NCI-H2029 (cell line): Measurements from ENCODE around the gene TBL3.
A peak's percentile ranks its signal among the peaks of the same experiment; 100 is the strongest.

ENCODE experiments used
- DNase-seq: peaks from one replicate; lab custom pipeline; 2025; lab: John Stamatoyannopoulos, UW

The TBL3 gene

GRCh38 chr16:1964506-1965395 lies 7.1 kb upstream of the TBL3 start, which contains the start of gene RPS2:
Gene RPS2, minus strand, starts transcription at chr16:1964826. Its CDS starts 201 bp downstream, at chr16:1964625.
- DNase-seq, result peak; percentile 97

DNA sequence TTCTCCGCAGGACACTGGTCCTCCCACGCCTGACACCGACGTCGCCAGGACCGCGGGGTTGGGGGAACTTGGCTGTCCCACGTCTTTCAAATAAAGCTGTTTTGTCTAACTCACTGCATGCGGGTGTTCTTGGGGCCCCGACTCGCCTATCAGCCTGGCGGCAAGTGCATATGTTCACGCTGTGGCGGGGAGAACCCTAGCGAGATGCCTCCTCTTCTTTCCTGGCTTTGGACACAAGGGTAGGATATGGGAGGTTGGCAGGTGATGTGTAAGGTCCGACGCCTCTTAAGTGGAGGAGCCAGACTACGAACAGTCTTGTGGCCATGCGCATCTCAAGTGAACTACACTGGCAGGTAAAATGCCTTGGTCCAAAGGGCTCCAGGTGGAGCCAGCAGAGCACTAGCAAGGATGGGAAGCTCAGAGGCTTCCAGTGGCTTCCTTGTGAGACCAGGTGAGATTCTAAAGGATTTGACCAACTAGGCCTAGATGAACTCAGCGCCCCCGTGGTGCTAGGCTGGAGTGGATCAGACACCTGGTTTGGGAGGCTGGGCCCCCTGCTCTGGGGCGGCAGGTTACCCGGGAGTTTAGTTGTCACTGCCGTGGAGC lies 6.4 kb upstream of the TBL3 start:
- DNase-seq, result no peak

- DNase-seq, result no peak
These were observed 5.4 kb upstream of the TBL3 start, which contains the start of gene RNF151 for GRCh38 chr16:1966460-1966859. Gene RNF151, plus strand, starts transcription at chr16:1966856. Its CDS starts 26 bp downstream, at chr16:1966882.

GRCh38 chr16:1968146-1968953 lies 3.5 kb upstream of the TBL3 start:
- no peak for DNase-seq

- DNase-seq, result no peak
These were observed 631 bp downstream of the TBL3 start for GRCh38 chr16:1972490-1972877.

DNA sequence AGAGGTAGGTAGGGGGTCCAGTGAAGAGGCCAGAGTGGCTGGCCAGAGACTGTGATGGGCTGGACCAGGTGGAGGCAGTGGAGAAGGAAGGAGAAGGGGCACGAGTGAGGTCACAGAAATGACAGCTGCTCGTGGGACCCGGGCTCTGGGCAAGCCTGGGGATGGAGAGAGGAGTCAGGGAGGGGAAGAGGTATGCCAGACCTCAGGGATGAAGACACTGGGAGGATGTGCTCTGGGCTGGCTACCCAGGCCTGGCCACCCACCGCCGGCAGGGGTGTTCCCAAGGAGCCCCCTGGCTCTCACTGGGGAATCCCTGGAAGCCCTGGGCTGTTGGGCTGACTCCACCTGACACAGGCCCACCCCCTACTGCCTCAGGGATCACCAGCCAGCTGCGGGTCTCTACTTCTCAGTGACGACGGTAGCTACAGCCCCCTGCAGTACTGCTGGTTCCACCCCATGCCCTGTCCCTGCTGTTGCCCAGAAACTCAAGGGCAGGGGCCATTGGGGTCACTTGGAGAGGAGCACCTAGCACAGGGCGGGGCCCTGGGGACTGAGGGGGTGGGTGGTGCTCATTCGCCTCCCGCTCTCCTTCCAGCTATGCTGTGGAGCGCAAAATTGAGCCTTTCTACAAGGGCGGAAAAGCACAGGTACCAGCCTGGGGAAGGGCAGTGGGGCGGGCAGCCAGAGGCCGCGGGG lies 1.8 kb downstream of the TBL3 start:
- DNase-seq, result no peak

DNA sequence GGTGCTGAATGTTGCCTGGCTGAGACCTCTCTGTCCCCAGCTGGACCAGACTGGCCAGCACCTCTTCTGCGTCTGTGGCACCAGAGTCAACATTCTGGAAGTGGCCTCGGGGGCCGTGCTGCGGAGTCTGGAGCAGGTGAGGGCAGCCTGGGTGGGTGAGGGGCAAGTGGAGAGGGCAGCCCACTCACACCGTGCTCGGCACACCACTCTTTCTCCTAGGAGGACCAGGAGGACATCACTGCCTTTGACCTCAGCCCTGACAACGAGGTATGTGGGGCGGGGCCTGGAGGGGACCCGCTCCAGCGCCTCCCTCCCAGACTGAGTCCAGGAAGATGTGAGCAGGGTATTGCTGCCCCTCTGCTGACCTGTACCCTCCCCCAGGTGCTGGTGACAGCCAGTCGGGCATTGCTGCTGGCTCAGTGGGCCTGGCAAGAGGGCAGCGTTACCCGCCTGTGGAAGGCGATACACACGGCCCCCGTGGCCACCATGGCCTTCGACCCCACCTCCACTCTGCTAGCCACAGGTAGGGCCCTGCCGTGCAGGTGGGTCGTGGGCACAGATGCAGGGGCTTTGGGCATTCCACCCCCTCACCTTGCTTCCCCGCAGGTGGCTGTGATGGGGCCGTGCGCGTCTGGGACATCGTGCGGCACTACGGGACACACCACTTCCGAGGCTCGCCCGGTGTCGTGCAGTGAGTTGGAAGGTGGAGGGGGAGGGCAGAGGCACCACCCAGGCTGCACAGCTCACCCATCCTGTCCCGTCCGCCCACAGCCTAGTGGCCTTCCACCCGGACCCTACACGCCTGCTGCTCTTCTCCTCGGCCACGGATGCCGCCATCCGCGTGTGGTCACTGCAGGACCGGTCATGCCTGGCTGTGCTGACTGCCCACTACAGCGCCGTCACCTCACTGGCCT lies 2.6 kb downstream of the TBL3 start:
- DNase-seq, result no peak

DNA sequence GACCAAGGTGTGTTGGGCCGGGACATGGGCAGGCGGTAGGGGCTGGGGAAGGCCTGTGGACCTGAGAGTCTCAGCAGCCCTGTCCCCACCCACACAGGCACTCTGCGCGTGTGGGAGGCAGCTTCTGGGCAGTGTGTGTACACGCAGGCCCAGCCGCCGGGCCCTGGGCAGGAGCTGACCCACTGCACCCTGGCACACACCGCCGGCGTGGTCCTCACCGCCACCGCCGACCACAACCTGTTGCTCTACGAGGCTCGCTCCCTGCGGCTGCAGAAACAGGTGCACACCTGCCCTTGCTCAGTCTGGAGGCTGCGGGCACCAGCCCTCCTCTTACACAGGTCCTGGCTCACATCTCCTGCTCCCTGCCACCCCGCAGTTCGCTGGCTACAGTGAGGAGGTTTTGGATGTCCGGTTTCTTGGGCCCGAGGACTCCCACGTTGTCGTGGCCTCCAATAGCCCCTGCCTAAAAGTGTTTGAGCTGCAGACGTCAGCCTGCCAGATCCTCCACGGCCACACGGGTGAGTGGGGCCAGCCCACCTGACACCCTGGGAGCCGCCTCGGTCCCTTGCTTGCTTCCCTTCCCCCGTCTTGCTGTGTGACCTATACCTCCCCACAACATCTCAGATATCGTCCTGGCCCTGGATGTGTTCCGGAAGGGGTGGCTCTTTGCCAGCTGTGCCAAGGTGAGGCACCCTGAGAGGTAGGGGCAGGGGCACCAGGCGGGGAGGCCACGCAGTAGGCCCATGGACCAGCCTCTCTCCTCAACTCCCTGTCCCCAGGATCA lies 3.8 kb downstream of the TBL3 start:
- DNase-seq, result no peak

- DNase-seq, result no peak
These were observed 4.3 kb downstream of the TBL3 start for GRCh38 chr16:1976216-1976520.

DNA sequence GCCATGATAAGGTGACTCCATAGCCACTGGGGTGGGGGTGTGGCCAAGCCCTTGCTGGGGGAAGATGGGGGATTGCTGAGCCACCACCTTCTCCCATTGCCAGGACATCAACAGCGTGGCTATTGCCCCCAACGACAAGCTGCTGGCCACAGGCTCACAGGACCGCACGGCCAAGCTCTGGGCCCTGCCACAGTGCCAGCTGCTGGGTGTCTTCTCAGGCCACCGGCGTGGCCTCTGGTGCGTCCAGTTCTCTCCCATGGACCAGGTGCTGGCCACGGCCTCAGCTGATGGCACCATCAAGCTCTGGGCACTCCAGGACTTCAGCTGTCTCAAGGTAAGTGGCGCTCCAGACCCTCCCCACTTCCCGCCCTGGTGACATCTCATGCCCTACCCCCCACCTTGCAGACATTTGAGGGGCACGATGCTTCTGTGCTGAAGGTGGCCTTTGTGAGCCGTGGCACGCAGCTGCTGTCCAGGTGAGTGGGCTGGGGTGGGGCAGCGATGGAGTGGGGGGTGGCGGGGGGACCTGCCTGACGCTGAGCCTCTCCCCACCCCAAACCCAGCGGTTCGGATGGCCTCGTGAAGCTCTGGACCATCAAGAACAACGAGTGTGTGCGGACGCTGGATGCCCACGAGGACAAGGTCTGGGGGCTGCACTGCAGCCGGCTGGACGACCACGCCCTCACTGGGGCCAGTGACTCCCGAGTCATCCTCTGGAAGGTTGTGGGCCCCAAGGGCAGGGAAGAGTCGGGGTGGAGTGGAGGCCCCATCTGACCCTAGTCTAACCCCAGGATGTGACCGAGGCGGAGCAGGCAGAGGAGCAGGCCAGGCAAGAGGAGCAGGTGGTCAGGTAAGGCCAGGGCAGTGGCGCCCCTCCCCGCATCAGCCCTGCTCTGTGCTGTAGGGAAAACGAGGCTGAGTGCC lies 5.4 kb downstream of the TBL3 start:
- DNase-seq, result no peak

DNA sequence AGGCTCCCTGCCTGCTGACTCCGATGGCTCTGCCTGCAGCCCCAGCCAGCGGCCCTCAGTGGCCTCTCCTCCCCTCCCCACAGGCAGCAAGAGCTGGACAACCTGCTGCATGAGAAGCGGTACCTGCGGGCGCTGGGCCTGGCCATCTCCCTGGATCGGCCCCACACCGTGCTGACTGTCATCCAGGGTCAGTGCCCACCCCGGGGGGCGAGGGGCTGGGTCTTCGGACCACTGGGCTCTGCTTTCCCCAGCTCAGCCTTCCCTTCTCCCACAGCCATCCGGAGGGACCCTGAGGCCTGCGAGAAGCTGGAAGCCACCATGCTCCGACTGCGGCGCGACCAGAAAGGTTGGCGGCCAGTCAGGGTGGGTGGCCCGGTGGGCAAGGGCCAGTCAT lies 6.0 kb downstream of the TBL3 start:
- DNase-seq, result no peak

- no peak for DNase-seq
These were observed 6.7 kb downstream of the TBL3 start for GRCh38 chr16:1978476-1979120.

DNA sequence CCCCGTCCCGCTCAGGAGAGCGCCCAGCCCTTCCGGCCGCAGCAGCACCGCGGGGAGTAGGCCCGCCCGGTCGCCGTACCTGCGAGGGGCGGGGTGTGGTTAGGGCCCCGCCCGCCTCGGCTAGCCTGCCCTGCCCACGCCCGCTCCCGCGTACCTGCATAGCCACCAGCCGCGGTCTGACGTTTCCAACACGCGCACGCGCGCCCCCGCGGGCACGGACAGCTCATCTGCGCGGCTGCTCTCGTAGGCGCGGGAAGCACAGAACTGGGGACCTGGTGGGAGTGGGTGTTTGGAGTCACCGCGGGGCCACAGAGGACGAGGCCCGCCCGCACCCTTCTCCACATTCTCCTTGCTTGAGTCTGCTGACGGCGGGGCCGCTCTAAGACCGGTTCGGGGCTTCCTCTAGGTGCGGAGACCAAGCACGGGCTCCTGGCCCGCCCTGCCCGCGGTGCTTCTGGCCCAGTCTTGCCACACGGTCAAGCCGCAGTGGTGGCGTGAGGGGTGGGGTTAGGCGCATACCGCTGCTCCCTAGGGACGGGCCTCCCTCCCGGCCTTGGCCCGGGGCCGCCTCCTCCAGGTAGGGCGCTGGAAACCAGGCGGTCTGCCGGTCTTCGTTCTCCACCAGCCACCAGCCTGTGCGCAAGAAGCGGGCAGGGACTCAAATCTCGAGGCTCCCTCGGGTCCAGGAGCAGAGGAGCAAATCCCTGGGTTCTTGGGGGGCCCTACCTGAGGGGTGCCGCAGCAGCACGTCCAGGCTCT lies 7.6 kb downstream of the TBL3 start:
- DNase-seq, result peak; percentile 60

DNA sequence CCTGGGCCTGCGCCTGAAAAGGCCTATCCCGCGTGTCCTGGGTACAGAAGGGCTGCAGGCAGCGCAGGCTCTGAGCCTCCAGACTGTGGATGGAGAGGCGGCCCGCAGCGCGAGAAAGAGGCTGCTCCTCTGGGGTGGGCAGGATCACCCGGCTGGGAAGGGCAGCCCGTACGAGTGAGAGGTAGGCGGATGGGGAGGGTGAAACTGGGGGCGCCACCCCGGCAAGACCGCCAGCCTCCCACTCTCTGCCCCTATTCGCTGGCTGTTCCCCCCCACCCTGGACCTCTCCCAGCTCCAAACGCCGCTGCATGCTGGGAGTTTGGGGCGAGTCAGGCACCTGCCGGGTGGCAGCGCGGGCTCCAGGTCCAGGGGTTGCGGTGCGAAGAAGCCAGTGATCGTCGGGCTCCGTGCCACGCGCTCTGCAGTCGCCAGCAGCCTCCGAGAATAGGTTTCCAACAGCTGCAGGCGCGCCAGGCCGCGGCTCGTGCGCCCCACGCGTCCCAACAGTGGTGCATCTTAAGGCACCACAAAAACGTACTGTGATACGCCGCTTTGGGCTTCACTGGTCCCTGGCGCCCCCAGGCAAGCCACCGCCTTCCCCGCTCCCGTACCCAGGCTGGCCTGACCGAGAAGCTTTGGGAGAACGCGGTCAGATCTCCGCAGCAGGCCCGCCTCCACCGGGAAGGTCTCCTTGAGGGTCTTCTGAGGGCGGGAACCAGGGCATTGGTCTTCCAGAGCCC lies 8.3 kb downstream of the TBL3 start:
- no peak for DNase-seq

DNA sequence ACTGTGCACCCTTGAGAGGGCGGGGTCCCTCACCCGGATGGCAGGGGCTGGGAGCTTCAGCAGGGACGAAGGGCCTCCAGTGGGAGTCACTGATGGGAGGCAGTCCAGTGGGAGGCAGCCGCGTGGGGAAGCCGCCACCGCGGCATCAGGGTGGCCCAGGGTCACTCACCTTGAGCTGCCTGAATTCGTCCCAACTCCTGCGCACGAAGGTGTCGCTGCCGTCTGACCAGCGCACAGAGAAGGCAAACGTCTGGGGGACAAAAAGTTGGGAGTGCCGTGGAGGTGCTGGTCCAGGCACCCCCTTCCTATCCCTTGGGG lies 8.9 kb downstream of the TBL3 start:
- no peak for DNase-seq

DNA sequence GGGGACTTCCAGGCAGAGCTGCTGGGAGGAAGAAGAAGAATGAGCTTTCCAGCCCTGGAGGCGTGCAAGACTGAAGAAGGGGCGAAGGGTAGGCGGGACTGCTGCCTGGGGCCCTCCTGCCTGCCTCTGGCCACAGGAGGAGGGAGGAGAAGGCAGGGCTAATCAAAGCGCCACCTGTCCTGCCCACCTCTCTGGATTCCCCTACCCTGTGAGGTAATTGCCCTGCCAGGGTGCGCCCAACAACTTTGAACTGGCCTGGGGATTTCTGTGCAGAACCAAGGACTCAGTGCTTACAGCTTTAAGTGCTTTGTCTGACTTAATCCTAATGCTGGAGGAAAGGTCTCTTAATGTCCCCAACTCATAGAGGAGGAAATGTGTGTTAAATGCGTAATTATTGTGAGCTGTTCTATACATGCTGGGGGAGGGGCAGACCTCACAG lies 9.6 kb downstream of the TBL3 start, which contains the start of gene NOXO1:
Gene NOXO1, minus strand, starts transcription at position 72 of the 439 bp plus-strand sequence. CDS start 290 bp downstream, outside the sequence.
- no peak for DNase-seq

GRCh38 chr16:1982013-1982433 lies 10.2 kb downstream of the TBL3 start:
- DNase-seq, result no peak
